GM12801 (cell line): ENCODE results near the gene ZSWIM4.

Experiments
- CTCF ChIP-seq: IDR thresholded peaks from one replicate; pipeline ENCODE4 v1.5.1; 2011; ENCODE audit warnings: control low read depth; ENCODE audit not compliant: insufficient read length; ENCODE audit errors: extremely low read depth

Gene ZSWIM4

GRCh38 chr19:13860679-13861391 is 65.6 kb downstream of the ZSWIM4 start:
- TF ChIP-seq CTCF: no peak

- TF ChIP-seq CTCF: no peak
These were observed 66.1 kb downstream of the ZSWIM4 start for GRCh38 chr19:13861392-13861713.

- TF ChIP-seq CTCF: no peak
These were observed 66.7 kb downstream of the ZSWIM4 start for GRCh38 chr19:13861714-13862531.

GRCh38 chr19:13864046-13864666 is 68.9 kb downstream of the ZSWIM4 start:
- no peak for TF ChIP-seq CTCF

- TF ChIP-seq CTCF: no peak
These were observed 69.7 kb downstream of the ZSWIM4 start for GRCh38 chr19:13864667-13865570.

- no peak for TF ChIP-seq CTCF
These were observed 70.6 kb downstream of the ZSWIM4 start for GRCh38 chr19:13865571-13866462.
